HT-29 (cell line): ENCODE results near the gene LRRK1. TPM values are rescaled to one million over a fixed set of nuclear protein-coding genes. Genes with fewer than 3 reads are reported as not detected.

ENCODE experiments used
- DNase-seq: peaks from one replicate; pipeline ENCODE4 v3.0.0-alpha.2; 2015; ENCODE audit warnings: low spot score
- total RNA-seq: library from RNA; depleted of rRNA; stranded (reverse); fragments of >200 nt; shearing (Covaris generic); gene quantifications from 2 replicates; pipeline ENCODE4 v1.2.3, GENCODE V29; 2014

LRRK1 gene
- total RNA-seq, 1 experiment from 2014 or later = 25.0 TPM

GRCh38 chr15:100911086-100911485 lies 8.1 kb upstream of the LRRK1 start:
- DNase-seq = no peak

DNA sequence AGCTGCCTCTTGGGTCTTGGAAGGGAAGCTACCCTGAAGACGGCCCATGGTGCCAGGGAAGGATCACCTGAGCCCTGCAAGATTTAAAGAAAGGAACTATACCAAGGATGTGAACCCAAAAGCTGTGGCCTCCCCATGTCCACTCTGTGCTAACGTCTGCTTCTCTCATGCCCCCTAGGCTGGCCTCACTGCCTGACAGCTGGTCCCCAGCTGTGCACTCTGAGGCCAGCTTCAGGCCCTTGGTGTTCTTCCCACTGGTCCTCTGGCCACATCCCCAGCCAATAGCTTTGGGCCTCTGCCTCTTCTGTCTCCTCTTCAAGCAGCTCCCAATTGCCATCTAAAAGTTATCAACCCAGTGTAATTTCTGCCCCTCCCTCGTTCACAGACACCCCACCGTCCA lies 5.2 kb upstream of the LRRK1 start:
- no peak for DNase-seq

DNA sequence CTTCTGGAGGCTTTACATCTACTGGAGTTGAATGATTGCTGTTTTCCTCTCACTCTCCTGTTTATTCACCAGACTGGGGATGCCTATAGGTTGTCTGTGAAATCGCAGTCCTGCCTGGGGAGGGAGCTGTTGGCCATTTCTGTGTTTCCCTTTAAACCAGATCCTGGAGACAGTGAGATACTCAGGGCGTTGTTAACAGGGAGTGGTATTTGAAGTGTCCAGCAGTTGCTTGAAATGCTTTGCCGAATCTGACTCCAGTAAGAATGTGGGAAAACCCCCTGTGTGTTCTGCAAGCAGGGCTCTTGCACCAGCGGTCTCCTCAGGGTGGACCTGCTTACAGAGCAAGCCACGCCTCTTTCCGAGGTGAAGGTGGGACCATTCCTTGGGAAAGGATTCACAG lies 4.3 kb upstream of the LRRK1 start:
- peak; percentile 47 for DNase-seq

GRCh38 chr15:100918034-100918689 lies 995 bp upstream of the LRRK1 start:
- DNase-seq = peak; percentile 93

- peak; percentile 52 for DNase-seq
These were observed 586 bp downstream of the LRRK1 start for GRCh38 chr15:100919481-100920405.

- DNase-seq = no peak
These were observed 1.5 kb downstream of the LRRK1 start for GRCh38 chr15:100920516-100921135.

GRCh38 chr15:100922192-100923040 lies 3.3 kb downstream of the LRRK1 start:
- DNase-seq = no peak

- DNase-seq = no peak
These were observed 3.9 kb downstream of the LRRK1 start for GRCh38 chr15:100923076-100923475.

DNA sequence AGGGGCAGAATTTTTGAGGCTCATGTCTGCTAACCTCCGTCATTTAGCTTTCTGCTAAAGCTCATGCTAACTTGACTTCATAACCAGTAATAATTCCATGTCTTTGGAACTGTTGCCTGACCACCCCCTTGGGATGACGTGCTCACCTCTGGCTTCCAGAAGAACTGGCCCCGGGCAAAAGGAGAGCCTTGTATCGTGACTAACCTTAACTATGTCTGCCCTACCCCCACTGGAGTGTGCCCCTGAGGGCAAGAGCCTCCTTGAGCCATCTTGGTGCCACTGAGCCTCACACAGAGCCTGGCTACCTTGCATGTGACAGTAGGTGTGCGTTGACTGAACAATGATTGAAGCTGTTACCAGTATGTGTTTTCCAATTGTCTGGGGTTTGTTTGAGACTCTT lies 4.7 kb downstream of the LRRK1 start:
- DNase-seq = no peak

DNA sequence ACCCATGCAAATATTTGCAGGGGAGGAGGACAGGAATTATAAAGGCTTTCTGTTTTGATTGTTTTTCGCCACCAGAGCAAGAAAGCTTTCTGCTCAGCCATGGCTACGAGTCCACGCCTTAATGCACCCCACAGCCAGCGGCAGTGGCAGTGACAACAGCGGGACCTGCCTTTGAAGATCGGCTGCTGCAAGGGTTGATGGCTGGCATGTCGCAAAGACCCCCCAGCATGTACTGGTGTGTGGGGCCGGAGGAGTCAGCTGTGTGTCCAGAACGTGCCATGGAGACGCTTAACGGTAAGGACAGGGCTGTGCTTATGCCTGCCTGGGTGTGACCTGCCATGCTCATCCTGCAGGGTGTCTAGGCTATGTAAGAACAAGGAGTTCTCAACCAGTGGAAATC lies 5.3 kb downstream of the LRRK1 start:
- no peak for DNase-seq

GRCh38 chr15:100925480-100925879 lies 6.3 kb downstream of the LRRK1 start:
- no peak for DNase-seq

- DNase-seq = no peak
These were observed 7.1 kb downstream of the LRRK1 start for GRCh38 chr15:100926258-100926657.

- no peak for DNase-seq
These were observed 8.0 kb downstream of the LRRK1 start for GRCh38 chr15:100926971-100927756.

GRCh38 chr15:100928632-100929280 lies 9.6 kb downstream of the LRRK1 start:
- DNase-seq = peak; percentile 68

DNA sequence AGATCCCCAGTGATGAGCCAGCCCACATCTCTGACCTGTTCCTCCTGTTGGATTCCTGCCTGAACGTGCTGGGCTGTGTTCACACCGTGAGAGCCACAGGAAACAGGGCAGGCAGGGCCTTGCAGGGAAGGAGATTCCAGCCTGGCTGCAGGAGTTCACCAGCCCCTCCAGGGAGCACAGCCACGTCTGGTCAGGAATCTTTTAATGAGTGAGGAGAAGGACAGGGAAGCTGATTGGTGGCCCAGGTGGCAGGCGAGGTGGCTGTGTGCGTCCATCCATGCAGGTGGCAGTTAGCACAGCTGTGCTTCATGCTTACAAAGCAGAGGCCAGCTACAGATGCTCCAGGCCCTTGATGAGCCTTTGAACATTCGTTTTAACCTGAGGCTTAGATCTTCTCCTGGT lies 10.5 kb downstream of the LRRK1 start:
- no peak for DNase-seq

DNA sequence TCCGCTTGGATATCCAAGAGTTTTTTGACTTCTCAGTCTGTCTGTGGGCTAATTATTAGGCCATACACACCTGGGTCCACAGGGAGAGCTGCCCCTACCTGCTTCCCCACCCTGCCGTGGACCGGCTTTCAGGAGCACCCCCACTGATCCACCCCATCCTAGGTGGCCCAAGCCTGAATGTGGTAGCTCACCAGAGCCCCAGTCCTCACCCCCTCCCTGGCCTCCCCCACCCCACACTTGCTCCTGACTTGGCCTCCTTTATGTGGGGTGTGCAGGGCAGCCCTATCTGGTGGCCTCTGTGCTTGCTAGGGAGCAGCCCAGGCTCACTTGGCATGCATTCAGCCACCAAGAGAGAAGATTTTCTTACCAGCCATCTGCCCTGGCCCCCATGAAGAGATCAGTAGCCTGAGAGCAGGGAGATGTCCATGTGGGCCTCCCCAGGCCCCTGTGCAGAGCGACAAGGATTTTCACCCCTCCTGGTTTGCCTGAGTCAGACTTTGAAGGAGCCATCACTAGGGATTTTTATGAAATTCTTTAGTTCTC lies 11.2 kb downstream of the LRRK1 start:
- DNase-seq = no peak

- no peak for DNase-seq
These were observed 12.2 kb downstream of the LRRK1 start for GRCh38 chr15:100931143-100931890.

GRCh38 chr15:100932676-100933348 lies 13.7 kb downstream of the LRRK1 start:
- no peak for DNase-seq

DNA sequence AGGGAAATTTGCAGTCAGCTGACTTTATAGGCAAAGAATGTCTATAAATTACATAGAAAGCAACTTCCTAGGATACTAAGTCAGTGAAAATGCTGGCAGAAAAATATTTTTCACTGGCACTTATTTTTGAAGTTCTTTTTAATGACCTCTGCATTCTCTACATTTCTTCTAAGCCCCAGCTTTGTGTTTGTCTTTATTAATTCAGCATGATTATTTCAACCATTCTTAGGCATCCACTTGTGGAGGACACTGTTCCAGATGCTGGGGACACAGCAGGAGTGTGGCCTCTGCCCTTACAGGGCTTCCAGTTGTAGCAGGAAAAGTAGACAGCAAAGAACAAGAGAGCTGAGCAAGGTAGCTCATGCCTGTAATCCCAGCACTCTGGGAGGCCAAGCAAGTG lies 15.0 kb downstream of the LRRK1 start:
- DNase-seq = no peak
